ENCODE data around the gene TRMT10A.

The TRMT10A gene

GRCh38 chr4:99563310-99564186, at the start of gene TRMT10A:
Gene TRMT10A, minus strand, starts transcription at chr4:99564039. Its CDS starts 4,701 bp downstream, at chr4:99559338.
- DNase-seq (ENCODE audit: low read depth in 2 of 2) = peak; percentile 96

GRCh38 chr4:99612704-99613103, 48.9 kb upstream of the TRMT10A start:
- DNase-seq (ENCODE audit: low read depth in 2 of 2) = no peak

- DNase-seq (ENCODE audit: low read depth in 2 of 2) = no peak
These were observed 48.4 kb upstream of the TRMT10A start for GRCh38 chr4:99612281-99612680.

GRCh38 chr4:99610605-99611175, 46.9 kb upstream of the TRMT10A start:
- DNase-seq (ENCODE audit: low read depth in 2 of 2) = no peak

- DNase-seq (ENCODE audit: low read depth in 2 of 2) = no peak
These were observed 44.6 kb upstream of the TRMT10A start for GRCh38 chr4:99608417-99608816.

- DNase-seq (ENCODE audit: low read depth in 2 of 2) = no peak
These were observed 42.9 kb upstream of the TRMT10A start for GRCh38 chr4:99606716-99607115.

- DNase-seq (ENCODE audit: low read depth in 2 of 2) = no peak
These were observed 31.0 kb upstream of the TRMT10A start for GRCh38 chr4:99594818-99595217.

GRCh38 chr4:99593781-99594641, 30.2 kb upstream of the TRMT10A start:
- no peak for DNase-seq (ENCODE audit: low read depth in 2 of 2)

- no peak for DNase-seq (ENCODE audit: low read depth in 2 of 2)
These were observed 27.9 kb upstream of the TRMT10A start for GRCh38 chr4:99591757-99592156.

- no peak for DNase-seq (ENCODE audit: low read depth in 2 of 2)
These were observed 24.0 kb upstream of the TRMT10A start for GRCh38 chr4:99587803-99588202.

- DNase-seq (ENCODE audit: low read depth in 2 of 2) = no peak
These were observed 23.5 kb upstream of the TRMT10A start for GRCh38 chr4:99587309-99587708.

- no peak for DNase-seq (ENCODE audit: low read depth in 2 of 2)
These were observed 23.0 kb upstream of the TRMT10A start for GRCh38 chr4:99586797-99587196.

- DNase-seq (ENCODE audit: low read depth in 2 of 2) = no peak
These were observed 22.5 kb upstream of the TRMT10A start for GRCh38 chr4:99586322-99586721.

- no peak for DNase-seq (ENCODE audit: low read depth in 2 of 2)
These were observed 21.7 kb upstream of the TRMT10A start for GRCh38 chr4:99585516-99585915.

GRCh38 chr4:99578714-99579113, 14.9 kb upstream of the TRMT10A start:
- no peak for DNase-seq (ENCODE audit: low read depth in 2 of 2)

GRCh38 chr4:99574530-99575324, 10.9 kb upstream of the TRMT10A start, which contains the start of gene MTTP:
Gene MTTP, plus strand, starts transcription at chr4:99574824. Its CDS starts 86 bp downstream, at chr4:99574910.
- DNase-seq (ENCODE audit: low read depth in 2 of 2) = no peak

GRCh38 chr4:99573735-99574368, 10.0 kb upstream of the TRMT10A start:
- DNase-seq (ENCODE audit: low read depth in 2 of 2) = no peak

- DNase-seq (ENCODE audit: low read depth in 2 of 2) = no peak
These were observed 8.8 kb upstream of the TRMT10A start for GRCh38 chr4:99572527-99573240.

GRCh38 chr4:99571883-99572282, 8.0 kb upstream of the TRMT10A start:
- DNase-seq (ENCODE audit: low read depth in 2 of 2) = no peak

GRCh38 chr4:99564921-99565320, 1.1 kb upstream of the TRMT10A start:
- no peak for DNase-seq (ENCODE audit: low read depth in 2 of 2)

All from fibroblast of skin of left quadriceps (primary cell).